SHP77 (cell line): ENCODE data around the gene FADD.
"Not testable (repeated sequence)": the region's sequence is repeated elsewhere in the genome, so short reads cannot be mapped to it uniquely, and the experiment has no call there.

Experiments
- DNase-seq, 2 experiments: peaks; one replicate each; lab custom pipeline; 2025; lab: John Stamatoyannopoulos, UW

Gene FADD

DNA sequence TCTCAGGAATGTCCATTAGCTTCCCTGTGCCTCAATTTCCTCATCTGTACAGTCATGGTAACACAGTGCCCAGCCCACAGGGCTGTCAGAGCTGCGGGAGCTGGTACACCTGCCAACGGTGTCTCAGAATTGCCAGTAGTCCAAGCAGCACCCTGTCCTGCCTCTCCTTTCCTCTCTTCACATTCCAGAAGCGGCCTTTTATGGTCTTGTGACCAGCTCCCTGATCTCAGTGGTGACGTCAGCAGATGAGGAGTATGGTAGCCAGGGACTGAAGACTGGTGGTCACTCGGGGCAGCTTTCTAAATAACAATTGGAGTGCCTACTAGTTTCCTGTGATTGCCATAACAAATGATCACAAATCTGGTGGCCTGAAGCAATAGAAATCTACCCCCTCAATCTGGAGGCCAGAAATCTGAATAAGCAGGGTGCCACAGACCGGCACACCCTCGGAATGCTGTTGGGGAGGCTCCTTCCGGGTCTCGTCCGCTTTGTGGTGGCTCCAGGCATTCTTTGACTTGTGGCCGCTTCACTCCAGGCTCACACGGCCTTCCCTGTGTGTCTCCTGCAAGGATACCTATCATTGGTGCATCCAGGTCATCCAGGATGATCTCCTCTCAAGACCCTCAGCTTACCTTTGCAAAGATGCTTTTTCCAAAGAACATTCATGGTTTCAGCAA lies 2.1 kb downstream of the FADD start:
- no peak for DNase-seq

DNA sequence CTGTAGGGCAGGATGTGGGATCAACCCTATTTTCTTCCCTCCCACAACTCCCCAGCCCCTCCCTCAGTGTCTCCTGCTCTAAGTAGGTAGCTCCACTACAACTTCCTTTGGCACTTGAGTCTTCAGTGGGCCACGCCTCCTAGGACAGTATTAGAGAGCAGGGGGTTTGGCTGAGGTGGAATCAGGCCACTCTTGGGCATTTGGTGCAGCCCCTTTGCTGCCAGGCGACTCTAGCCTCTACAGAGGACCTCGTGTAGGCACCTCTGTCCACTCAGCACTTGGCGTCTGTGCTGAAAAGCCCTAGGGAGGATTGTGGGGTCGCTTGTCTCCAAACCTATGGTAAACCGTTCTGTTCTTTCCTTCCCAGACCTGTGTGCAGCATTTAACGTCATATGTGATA lies 2.7 kb downstream of the FADD start:
- DNase-seq, result no peak

DNA sequence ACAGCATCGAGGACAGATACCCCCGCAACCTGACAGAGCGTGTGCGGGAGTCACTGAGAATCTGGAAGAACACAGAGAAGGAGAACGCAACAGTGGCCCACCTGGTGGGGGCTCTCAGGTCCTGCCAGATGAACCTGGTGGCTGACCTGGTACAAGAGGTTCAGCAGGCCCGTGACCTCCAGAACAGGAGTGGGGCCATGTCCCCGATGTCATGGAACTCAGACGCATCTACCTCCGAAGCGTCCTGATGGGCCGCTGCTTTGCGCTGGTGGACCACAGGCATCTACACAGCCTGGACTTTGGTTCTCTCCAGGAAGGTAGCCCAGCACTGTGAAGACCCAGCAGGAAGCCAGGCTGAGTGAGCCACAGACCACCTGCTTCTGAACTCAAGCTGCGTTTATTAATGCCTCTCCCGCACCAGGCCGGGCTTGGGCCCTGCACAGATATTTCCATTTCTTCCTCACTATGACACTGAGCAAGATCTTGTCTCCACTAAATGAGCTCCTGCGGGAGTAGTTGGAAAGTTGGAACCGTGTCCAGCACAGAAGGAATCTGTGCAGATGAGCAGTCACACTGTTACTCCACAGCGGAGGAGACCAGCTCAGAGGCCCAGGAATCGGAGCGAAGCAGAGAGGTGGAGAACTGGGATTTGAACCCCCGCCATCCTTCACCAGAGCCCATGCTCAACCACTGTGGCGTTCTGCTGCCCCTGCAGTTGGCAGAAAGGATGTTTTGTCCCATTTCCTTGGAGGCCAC lies 3.3 kb downstream of the FADD start:
- no peak for DNase-seq

DNA sequence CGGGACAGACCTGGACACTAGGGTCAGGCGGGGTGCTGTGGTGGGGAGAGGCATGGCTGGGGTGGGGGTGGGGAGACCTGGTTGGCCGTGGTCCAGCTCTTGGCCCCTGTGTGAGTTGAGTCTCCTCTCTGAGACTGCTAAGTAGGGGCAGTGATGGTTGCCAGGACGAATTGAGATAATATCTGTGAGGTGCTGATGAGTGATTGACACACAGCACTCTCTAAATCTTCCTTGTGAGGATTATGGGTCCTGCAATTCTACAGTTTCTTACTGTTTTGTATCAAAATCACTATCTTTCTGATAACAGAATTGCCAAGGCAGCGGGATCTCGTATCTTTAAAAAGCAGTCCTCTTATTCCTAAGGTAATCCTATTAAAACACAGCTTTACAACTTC lies 3.9 kb downstream of the FADD start:
- no peak for DNase-seq

DNA sequence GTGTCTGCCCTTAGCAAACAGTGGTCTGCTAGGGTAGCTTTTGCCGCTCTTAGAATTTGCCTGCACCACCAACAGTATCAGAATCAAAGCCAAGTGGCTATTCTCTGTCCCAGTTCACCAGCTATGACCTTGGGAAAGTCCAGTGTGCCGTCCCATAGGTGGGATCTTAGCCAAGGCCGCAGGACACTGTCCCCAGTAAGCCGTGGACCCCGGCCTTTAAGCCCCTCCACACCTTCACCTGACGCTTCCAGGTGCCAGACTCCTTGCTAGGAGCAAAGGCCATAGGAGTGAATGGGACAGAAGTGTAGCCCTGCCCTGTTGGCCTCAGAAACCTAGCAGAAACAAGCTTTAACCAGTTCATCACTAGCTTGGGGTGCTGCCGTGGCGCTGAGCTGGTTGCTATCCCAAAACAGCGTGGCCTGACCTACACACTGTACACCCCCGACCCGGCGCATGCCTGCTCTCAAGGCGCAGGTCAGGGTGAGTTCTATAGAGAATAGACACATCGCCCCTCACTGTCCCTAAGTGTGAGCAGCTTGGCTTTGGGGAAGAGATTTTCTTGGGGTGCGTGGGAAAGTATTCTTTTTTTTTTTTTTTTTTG lies 4.5 kb downstream of the FADD start:
- DNase-seq, result no peak

DNA sequence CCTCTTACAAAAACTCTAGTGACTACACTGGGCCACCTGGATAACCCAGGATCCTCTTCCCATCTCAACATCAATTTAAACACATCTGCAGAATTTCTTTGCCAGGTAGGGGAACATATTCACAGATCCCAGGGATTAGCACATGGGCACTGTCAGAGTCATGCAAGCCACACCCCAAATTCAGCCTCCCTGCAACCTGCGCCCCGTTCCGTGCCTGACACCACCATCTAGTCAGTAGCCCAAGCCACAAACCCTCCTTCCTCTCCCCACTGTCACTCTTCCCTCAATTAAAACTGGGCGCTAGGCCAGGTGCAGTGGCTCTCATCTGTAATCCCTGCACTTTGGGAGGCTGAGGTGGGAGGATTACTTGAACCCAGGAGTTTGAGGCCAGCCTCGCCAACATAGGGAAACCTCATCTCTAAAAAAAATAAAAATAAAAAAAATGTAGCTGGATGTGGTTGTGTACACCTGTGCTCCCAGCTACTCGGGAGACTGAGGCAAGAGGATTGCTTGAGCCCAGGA lies 6.4 kb downstream of the FADD start:
- DNase-seq, result no peak

DNA sequence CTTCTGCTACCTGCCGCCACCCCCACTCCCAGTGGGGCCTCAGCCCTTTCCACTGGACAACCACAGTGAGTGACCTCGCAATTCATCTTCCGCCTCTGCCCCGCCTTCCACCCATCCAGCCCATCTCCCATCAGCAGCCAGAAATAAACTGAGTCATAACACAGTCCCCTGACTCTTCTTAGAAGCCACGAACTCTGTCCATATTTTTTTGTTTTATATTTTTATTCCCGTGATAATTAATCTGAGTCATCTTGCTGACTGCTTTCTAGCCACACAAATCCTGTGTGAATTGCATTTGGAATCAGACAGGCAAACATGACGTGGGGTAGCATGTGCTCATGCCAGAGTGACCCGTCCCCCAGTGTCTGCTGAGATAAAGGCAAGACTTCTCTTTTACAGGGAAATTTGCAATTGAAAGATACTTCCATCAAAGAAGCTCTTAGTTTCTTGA lies 7.0 kb downstream of the FADD start:
- DNase-seq, result no peak

DNA sequence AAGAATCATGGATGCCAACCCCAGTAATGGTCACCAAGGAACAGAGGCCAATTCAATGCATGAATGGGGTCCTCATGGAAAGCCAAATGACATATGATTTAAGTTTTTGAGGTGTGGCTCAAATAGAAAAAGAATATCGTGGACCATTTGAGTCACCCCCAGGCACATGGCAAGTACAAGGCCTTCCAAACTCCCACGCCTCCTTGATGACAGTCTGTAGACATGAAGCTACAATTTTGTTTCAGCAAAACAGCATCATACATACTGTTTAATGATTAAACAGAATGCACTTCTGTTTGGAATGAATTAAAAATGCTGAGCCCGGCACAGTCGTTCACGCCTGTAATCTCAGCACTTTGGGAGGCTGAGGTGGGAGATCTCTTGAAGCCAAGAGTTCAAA lies 7.4 kb downstream of the FADD start:
- DNase-seq, result no peak

DNA sequence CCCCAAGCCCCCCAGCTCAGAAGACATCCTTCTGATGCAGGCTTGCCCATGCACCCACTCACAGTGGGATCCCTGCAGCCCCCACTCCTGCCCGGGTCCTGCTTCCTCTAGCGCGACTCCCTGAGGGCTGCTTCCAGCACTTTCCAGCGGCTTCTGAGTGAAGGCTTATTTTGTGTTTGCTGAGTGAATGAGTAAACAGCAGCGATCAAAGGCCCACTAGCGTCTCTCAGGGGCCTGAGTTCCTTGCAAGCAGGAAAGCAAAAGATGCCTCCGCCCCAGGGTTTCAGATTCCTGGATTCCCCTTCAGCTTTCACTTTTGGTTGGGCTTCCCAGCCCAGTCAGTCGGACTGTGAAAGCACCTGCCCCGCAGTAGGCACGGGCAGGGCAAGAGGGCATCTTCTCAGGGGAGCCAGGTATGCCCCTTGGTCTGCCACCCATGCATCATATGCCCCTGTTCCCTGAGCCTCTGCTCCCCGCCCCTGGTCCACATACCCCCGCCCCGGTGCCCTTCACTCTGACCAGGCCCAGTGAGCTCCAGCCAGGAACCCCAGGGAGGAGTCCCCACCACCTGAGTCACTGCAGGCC lies 9.2 kb downstream of the FADD start:
- no peak for DNase-seq

DNA sequence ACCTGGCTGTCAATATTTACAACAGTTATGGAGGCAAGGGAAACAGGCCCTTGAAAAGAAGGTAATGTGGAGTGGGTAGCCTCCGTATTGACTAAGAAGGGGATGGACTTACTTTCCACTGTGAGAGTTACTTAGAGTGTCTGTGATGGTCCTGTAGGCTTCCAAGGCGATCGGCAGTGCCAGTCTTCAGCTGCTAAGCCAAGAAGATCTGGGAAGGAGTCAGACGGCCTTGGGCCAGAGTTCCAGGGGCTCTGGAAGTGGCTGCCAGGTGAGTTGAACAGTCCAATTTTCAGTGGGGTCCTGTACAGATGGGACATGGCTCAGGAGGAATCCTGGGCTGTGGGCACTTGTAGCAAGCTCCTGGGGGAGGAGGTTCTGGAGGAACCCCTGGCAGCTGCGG lies 14.3 kb downstream of the FADD start:
- DNase-seq, result not testable (repeated sequence)

DNA sequence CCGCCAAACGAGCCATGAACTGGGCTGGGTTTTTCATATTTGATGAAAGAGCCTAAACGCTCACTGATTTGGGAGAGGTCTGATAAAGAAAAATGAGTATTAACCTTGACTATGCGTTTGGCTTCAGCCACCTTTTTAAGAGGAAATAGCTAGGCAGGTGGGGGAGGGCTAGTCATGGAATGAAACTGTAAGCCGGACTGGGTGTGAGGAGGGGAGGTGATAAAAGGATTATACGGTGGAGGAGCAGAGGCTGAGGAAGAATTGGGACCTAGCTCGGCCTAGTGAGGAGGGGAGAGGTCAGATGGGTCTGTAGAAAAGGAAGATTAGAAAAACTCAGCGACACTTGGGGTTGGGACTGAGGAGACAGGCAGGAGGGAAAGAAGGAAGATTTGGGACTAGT lies 15.0 kb downstream of the FADD start:
- DNase-seq, result not testable (repeated sequence)

DNA sequence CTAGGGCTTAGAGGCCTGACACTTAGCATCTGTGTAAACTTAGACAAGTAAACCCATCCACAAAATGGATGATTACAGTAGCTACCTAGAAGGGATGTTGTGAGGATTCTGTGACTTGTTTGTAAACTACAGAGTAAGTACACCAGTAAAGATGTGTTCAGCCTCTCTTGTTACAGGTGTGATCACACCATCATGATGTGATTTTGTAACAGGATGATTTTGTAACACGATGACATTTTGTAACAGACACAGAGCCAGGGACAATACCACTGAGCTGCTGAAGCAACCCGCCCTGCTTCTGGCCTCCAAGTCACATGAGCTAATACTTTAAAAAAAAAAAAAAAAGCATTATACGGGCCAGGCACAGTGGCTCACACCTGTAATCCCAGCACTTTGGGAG lies 17.0 kb downstream of the FADD start:
- no peak for DNase-seq

DNA sequence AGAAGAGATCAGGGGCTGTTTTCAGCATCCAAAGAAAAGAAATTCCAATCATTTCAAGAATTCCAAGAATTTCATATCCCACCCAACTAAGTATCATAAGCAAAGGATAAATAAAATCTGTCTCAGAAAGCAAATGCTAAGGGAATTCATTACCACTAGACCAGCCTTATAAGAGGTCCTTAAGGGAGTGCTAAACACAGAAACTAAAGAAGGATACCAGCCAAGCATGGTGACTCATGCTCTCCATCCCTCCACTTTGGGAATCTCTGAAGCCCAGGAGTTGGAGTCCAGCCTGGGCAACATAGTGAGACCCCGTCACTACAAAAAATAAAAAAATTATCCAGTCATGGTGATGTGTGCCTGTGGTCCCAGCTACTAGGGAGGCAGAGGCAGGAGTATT lies 17.8 kb downstream of the FADD start:
- DNase-seq, result no peak

DNA sequence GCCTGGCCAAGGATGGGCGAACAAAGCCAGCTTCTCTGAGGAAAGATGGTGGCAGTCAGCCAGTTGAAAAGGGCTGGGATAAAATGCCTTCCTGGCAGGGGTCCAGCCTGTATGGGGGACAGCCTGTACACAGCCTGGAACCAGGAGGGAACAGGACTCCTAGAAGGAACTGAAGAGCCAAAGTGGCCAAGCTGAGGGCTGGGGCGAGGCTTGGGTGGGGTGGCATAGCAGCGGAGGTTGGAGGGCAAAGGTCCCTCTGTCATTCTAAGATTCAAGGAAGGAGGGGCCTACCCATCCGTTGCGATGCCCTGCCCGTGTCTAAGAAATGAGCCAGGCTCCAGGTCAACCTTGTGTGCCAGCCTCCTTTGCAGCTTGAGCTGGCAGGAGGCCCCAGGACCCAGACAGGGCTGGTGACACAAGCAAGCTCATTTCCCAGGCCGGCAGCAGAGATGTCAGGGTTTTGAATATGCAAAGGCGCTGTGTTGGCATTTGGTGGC lies 22.6 kb downstream of the FADD start:
- DNase-seq, result no peak

DNA sequence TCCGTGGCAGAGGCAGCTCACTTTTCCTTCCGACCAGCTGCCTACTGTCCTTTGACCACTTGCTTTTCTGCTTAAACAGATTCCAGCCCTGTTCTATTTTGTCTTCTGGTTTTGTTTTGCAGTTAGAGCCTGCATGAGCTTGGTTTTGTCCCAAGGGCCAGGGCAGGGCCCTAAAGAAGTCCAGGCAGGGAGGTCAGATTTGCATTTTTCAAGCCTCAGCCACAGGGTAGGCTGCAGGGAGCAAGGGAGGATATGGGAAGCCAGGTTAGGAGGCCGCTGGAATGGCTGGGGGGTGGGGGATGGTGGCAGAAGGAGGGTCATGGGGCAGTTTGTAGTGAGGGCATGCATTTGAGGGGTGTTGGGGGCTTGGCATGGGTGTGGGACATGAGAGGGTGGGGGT lies 23.1 kb downstream of the FADD start:
- no peak for DNase-seq

DNA sequence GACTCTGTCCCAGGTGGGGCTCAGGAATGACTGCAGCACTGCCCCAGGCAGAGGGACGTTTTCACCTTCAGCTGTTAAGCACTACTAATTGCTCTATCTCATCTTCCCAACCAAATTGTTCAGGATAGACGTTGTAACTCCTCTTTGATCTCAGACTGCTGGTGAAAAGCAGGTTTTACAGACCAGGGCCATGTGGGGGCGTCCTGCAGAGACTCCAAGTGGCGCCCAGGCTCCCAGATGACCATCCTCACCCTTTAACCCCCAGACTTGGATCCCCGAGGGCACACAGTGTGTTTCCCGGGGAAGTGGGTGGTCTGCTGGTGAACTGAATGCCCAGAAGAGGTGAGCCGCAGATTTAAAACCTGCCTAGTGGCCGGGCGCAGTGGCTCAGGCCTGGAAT lies 23.9 kb downstream of the FADD start:
- no peak for DNase-seq

DNA sequence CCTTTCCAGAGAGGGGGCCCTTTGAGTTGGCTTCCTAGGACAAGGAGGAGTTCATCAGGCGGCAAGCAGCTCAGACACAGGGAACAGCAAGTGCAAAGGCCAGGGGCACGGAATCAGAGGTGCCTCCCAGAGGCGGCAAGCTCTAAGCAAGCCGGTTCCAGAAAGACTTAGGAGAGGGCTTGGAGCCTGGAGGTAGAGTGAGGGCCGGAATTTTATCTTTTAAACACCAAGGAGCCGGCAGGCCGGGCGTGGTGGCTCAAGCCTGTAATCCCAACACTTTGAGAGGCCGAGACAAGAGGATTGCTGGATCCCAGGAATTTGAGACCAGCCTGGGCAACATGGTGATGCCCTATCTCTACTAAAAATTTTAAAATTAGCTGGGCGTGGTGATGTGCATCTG lies 26.6 kb downstream of the FADD start:
- DNase-seq, result no peak

DNA sequence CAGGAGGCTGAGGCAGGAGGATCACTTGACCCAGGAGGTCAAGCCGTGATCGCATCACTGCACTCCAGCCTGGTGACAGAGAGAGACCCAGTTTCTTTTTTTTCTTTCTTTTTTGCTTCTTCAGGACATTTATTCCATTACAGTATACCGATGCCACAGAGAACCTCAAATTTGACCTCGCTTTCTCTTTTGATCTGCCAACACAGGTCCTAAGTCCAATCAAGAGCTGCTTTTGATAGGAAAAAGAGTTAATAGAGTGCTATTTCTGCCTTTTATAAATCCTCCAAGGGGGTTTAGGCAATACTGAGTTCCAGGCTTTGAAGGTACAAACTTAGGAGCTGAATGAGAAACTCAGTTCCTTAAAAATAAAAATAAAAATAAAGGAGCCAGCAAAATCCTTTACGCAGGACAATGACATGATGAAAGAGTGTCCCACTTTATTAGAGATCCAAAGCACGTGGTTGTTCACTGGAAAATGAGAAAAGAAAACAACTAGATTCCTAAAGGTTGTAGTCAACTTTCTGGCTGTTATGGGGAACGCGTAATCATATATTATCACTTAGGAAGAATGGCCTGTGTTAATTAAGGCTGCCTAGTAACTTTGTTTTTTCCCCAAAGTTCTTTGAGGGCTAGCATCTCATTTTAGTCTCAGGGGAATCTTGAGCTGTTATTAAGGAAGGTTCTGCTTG lies 27.2 kb downstream of the FADD start:
- DNase-seq, result no peak

DNA sequence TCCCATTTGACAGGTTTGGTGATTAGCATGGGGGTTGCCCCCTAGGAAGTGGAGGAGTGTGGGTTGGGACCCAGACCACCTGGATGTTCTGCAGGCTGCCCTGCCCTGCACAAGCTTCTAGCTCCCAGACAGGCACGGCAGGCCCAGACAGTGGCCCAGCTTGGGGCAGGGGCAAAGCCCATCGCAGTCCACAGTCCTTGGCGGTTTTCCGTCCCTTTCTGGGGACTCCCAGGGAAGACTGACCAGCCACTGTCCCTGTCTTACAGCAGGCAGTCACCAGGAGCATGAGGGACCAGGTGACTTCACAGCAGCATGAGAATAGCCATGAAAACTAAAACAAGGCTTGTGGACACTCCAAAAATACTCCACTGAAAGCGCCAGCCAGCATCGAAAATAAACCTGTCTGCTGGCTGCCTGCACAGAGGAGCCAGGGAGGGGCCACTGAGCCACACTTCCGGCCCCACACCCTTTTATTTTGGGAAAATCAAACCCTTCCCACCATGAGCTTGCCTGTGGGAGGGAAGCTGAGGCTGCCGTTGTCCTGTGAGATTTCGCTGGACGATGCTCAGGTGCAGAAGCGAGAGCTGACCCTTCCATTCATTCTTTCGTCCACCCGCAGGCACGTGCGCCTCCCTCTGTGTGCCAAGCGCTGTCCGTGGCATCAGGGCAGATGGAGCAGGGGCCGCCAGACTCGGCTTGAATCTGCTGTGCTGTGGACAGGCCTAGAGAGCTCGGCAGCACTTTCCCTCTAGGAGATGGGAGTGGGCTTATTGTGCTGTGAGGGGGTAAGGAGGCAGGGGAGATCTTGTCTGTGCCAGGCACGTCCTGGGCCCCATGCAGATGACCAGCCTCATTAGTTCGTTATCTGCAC lies 28.0 kb downstream of the FADD start:
- no peak for DNase-seq

DNA sequence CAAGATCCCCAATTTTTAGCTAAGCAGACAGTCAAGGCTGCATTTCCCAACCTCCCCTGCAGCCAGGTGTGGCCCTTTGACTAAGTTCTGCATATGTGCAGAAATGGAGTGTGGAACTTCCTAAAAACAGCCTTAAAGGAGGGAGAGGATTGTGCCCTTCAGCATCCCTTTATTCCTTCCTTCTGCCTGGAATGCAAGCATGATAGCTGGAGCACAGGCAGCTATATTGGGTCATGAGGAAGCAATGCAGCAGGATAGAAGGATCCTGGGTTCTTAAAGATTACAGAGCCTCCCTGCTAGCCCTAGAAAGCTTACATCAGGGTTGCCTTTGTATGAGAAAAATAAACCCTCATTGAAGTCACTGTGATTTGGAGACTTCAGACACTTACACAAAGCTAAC lies 29.9 kb downstream of the FADD start:
- no peak for DNase-seq

DNA sequence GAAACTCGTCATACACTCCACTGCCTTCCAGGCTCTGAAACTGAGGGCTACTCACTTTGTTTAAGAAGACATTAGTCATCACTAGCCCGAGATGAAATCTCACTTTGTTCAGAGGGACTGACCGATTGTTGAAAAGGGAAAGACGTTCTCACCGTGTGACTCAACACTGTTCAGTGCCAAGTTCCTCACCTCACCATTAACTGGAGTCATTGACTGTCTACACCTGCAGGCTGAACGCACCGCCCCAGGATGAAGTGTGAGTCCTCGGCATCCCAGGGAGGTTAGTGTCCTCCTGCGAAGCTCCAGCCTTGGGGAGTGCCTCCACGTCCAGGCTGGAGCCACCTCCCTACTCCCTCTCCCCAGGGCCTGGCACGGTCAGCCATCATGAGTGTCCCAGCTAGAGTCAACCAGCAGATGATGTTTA lies 30.4 kb downstream of the FADD start:
- no peak for DNase-seq
